PC-3 (cell line): ENCODE results near the gene CDSN.

Experiments
- EZH2 ChIP-seq: fragments of 300-600 bp; sonication (generic); IDR thresholded peaks from one replicate; pipeline ENCODE4 v1.6.1; 2017; ENCODE audit warnings: antibody characterized with exemption, mild to moderate bottlenecking, low read length; ENCODE audit not compliant: unreplicated experiment
- TF ChIP-seq, protein P1 (sequence below): fragments of 300-600 bp; sonication (generic); conservative IDR thresholded peaks from 2 replicates; pipeline ENCODE4 v1.5.1; 2017; ENCODE audit warnings: antibody characterized with exemption, low read depth, mild to moderate bottlenecking, low read length

DNA sequence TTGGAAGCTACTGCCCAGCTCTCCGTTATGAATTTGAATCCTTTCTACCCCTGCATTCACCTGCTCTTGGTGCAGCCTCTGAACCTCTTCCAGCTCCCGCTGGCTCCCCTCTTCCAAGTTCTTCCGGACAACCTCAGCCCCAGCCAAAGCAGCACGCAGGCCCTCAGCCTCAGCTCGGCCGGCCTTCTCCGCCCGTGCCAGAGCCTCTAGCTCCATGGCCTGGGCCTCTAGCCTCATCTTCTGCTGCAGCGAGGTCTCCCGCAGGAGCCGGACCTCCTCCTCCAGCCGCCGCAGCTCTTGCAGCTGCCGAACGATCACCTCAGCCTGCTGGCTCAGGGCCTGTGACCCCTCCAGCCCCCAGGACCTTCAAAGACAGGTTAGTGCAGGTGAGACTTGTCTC is 34.2 kb upstream of the CDSN start:
- TF ChIP-seq, protein P1, sequence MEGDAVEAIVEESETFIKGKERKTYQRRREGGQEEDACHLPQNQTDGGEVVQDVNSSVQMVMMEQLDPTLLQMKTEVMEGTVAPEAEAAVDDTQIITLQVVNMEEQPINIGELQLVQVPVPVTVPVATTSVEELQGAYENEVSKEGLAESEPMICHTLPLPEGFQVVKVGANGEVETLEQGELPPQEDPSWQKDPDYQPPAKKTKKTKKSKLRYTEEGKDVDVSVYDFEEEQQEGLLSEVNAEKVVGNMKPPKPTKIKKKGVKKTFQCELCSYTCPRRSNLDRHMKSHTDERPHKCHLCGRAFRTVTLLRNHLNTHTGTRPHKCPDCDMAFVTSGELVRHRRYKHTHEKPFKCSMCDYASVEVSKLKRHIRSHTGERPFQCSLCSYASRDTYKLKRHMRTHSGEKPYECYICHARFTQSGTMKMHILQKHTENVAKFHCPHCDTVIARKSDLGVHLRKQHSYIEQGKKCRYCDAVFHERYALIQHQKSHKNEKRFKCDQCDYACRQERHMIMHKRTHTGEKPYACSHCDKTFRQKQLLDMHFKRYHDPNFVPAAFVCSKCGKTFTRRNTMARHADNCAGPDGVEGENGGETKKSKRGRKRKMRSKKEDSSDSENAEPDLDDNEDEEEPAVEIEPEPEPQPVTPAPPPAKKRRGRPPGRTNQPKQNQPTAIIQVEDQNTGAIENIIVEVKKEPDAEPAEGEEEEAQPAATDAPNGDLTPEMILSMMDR: no peak
- TF ChIP-seq EZH2: no peak
